Measurements from ENCODE around the gene BICDL1. TPM values are rescaled to one million over a fixed set of nuclear protein-coding genes. Genes with fewer than 3 reads are reported as not detected.
A peak's percentile ranks its signal among the peaks of the same experiment; 100 is the strongest.

BICDL1 gene
- total and polyA plus RNA-seq, 2 donors (not counting 1 experiment from before 2014, with no cell fraction given): not detected

DNA sequence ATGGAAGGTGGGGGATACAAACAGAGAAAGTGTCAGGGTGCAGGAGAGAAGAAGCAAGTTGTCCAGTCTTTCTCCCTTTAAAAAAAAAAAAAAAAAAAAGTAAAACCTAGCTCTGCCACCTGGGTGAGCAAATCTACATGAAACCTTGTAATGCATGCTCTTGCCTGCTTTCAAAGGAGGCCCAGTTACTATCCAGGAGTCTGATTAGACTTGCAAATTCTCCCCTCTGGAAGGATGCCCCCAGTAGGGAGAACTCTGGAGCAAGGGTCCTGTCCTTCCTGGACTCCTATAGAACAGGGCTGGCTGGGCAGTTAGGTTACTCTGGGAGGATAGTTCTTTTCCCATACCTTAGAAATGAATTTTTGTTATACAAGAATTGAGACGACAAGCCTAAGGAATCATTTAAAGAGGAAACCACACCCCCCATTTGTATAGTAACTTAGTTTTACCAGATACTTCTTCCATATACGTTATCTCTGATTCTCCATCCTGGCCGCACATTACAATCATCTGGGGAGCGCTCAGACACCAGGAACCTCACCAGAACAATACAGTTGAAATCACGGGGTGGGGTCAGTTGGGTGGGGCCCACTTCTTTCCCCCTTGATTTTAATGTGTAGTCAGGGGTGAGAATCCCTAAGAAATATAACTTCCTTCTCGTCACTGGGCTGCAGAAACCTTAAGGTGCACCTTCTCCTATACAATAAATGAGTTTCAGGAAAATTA, 97.0 kb downstream of the BICDL1 start:
- no peak overlapping the region for H2AFZ ChIP-seq (ENCODE audit: low read length)
- no peaks in the 10 kb centered on the region for H3K36me3 ChIP-seq (ENCODE audit: control insufficient read depth, insufficient read depth, low read length)
- TF ChIP-seq CTCF (conservative IDR thresholded peaks at IDR 0.05 in 1 of 2, IDR thresholded peaks at IDR 0.05 in 1 of 2; ENCODE audit: low read depth in 1 of 2, low read length in 2 of 2): no peak
- no peak for TF ChIP-seq EZH2 (IDR thresholded peaks at IDR 0.05; ENCODE audit: low read length, missing control alignments)
- DNase-seq (ENCODE audit: low read depth in 2 of 2): no peak
- H3K9me3 ChIP-seq (ENCODE audit: control insufficient read depth, insufficient read depth, low read depth, low read length): no peaks in the 10 kb centered on the region
- peak overlapping the region in 2 of 4 experiments; percentile 54 to 62 for H3K4me3 ChIP-seq (replicated peaks in 1 of 4; ENCODE audit: control extremely low read depth in 1 of 4, insufficient read depth in 1 of 4, low read depth in 3 of 4, low read length in 4 of 4)
- H3K27me3 ChIP-seq (ENCODE audit: control insufficient read depth, insufficient read depth, low read length): no peaks in the 10 kb centered on the region
- H3K4me2 ChIP-seq (ENCODE audit: extremely low read depth, insufficient read depth, low read length): peak overlapping the region; percentile 64
- no peak overlapping the region for H3K9ac ChIP-seq (ENCODE audit: insufficient read depth, low read length)
- no peaks in the 10 kb centered on the region for H3K79me2 ChIP-seq (ENCODE audit: control insufficient read depth, insufficient read depth, low read length)
- H4K20me1 ChIP-seq (ENCODE audit: control insufficient read depth, extremely low read depth, insufficient read depth, low read length): no peaks in the 10 kb centered on the region
- H3K27ac ChIP-seq (ENCODE audit: insufficient read depth, low read length): peak overlapping the region; percentile 7
- no peaks in the 10 kb centered on the region for H3K4me1 ChIP-seq (ENCODE audit: control insufficient read depth, extremely low read depth, insufficient read depth, low read length)

DNA sequence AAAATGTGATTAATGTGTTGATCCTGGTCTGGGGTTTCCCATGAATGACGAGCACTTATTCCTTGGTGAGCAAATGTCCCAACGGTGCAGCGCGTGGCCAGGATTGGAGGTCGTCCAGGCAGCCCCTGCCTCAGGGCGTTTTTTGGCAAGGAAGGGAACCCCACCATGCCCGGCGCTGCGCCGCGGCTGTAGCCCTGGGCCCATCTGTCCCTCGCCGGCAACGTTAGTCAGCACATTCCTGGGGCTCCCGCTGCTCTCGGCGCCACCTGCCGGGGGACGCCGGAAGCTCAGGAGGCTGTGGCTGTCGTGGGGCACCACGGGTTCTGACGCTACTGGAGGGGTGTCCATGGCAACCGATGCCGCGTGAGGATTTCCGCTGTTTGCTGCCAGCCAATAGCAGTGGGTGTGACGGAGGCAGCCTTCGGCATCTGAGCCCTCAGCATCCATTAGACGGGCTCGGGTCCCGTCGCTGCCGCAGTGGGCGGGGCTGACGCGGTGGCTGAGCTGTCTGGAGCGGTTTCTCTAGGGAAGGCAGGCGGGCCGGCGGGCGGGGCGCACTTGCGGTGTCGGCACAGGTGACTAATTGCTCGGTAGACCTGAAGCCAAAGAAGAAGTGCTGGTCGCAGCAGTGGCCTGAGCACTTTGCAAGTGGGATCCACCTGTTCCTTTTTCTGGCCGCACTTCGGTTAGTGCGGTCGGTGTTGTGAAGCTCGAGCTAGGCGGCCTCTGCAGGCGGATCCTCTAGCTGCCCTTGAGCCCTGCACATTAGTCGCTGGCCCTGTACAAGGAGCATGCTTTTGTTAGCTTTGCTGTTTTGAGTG, 98.0 kb downstream of the BICDL1 start:
- peak; percentile 98 for DNase-seq (ENCODE audit: low read depth in 2 of 2)
- Histone ChIP-seq H3K4me1 (ENCODE audit: control insufficient read depth, extremely low read depth, insufficient read depth, low read length) (no peaks in the 10 kb centered on the region), H3K79me2 (ENCODE audit: control insufficient read depth, insufficient read depth, low read length) (no peaks in the 10 kb centered on the region), H2AFZ (ENCODE audit: low read length) (peak overlapping the region; percentile 43), H3K4me3 (replicated peaks in 1 of 4; ENCODE audit: control extremely low read depth in 1 of 4, insufficient read depth in 1 of 4, low read depth in 3 of 4, low read length in 4 of 4) (peak overlapping the region; percentile 19 to 62 (median 51)), H3K27me3 (ENCODE audit: control insufficient read depth, insufficient read depth, low read length) (no peaks in the 10 kb centered on the region), H3K27ac (ENCODE audit: insufficient read depth, low read length) (peak overlapping the region; percentile 7), H3K9me3 (ENCODE audit: control insufficient read depth, insufficient read depth, low read depth, low read length) (no peaks in the 10 kb centered on the region), H4K20me1 (ENCODE audit: control insufficient read depth, extremely low read depth, insufficient read depth, low read length) (no peaks in the 10 kb centered on the region), H3K9ac (ENCODE audit: insufficient read depth, low read length) (peak overlapping the region; percentile 50), H3K4me2 (ENCODE audit: extremely low read depth, insufficient read depth, low read length) (peak overlapping the region; percentile 64), H3K36me3 (ENCODE audit: control insufficient read depth, insufficient read depth, low read length) (peaks cover 2% of the 10 kb centered on the region)
- TF ChIP-seq CTCF (conservative IDR thresholded peaks at IDR 0.05 in 1 of 2, IDR thresholded peaks at IDR 0.05 in 1 of 2; ENCODE audit: low read depth in 1 of 2, low read length in 2 of 2) (peak; percentile 84 to 96), EZH2 (IDR thresholded peaks at IDR 0.05; ENCODE audit: low read length, missing control alignments) (no peak)

DNA sequence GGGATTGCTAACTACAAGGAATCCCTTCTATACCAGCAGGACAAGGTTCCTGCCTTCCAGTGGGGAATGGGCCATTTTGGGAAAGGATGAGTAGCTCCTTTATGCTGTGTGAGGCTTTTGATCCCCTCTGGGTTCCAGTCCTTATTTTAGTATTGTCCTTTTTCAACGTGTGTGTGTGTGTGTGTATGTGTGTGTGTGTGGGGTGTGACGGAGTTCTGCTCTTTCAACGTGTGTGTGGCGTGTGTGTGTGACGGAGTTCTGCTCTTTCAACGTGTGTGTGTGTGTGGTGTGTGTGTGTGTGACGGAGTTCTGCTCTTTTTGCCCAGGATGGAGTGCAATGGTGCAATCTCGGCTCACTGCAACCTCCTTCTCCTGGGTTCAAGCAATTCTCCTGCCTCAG, 100.1 kb downstream of the BICDL1 start:
- no peak overlapping the region for H3K4me3 ChIP-seq (replicated peaks in 1 of 4; ENCODE audit: control extremely low read depth in 1 of 4, insufficient read depth in 1 of 4, low read depth in 3 of 4, low read length in 4 of 4)
- no peaks in the 10 kb centered on the region for H3K9me3 ChIP-seq (ENCODE audit: control insufficient read depth, insufficient read depth, low read depth, low read length)
- no peak for TF ChIP-seq CTCF (conservative IDR thresholded peaks at IDR 0.05 in 1 of 2, IDR thresholded peaks at IDR 0.05 in 1 of 2; ENCODE audit: low read depth in 1 of 2, low read length in 2 of 2)
- TF ChIP-seq EZH2 (IDR thresholded peaks at IDR 0.05; ENCODE audit: low read length, missing control alignments): no peak
- H3K27me3 ChIP-seq (ENCODE audit: control insufficient read depth, insufficient read depth, low read length): no peaks in the 10 kb centered on the region
- H3K36me3 ChIP-seq (ENCODE audit: control insufficient read depth, insufficient read depth, low read length): peaks cover 3% of the 10 kb centered on the region
- H4K20me1 ChIP-seq (ENCODE audit: control insufficient read depth, extremely low read depth, insufficient read depth, low read length): no peaks in the 10 kb centered on the region
- H2AFZ ChIP-seq (ENCODE audit: low read length): no peak overlapping the region
- DNase-seq (ENCODE audit: low read depth in 2 of 2): peak in 1 of 2 donors; percentile 9
- no peak overlapping the region for H3K4me2 ChIP-seq (ENCODE audit: extremely low read depth, insufficient read depth, low read length)
- no peak overlapping the region for H3K27ac ChIP-seq (ENCODE audit: insufficient read depth, low read length)
- H3K9ac ChIP-seq (ENCODE audit: insufficient read depth, low read length): no peak overlapping the region
- no peaks in the 10 kb centered on the region for H3K79me2 ChIP-seq (ENCODE audit: control insufficient read depth, insufficient read depth, low read length)
- H3K4me1 ChIP-seq (ENCODE audit: control insufficient read depth, extremely low read depth, insufficient read depth, low read length): no peaks in the 10 kb centered on the region
